Epidermal melanocyte (primary cell): ENCODE measurements around the gene S100B.

ENCODE experiments used
- DNase-seq: peaks from one replicate; pipeline ENCODE4 v3.0.0; 2011; ENCODE audit warnings: low spot score; ENCODE audit not compliant: insufficient read length

The S100B gene

DNA sequence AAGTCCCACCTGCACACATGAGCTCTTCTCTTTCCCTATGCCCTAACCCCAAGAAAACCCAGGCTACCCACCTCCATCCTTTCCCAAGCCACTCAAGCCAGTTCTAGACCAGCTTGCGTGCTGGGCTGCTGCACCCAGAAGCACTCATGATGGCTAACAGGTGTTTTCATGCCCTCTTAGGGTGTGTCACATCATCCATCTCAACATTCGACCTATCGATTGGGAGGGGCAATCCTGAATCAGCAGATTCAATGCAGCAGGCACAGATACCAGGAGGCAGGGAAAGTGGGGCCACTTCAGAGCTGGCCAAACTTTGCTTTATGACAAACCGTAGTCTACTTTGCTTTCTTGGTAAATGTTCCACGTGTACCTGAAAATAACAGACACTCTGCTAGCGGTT lies 24.0 kb upstream of the S100B start:
- no peak for DNase-seq

GRCh38 chr21:46627726-46628125 lies 22.8 kb upstream of the S100B start:
- no peak for DNase-seq

DNA sequence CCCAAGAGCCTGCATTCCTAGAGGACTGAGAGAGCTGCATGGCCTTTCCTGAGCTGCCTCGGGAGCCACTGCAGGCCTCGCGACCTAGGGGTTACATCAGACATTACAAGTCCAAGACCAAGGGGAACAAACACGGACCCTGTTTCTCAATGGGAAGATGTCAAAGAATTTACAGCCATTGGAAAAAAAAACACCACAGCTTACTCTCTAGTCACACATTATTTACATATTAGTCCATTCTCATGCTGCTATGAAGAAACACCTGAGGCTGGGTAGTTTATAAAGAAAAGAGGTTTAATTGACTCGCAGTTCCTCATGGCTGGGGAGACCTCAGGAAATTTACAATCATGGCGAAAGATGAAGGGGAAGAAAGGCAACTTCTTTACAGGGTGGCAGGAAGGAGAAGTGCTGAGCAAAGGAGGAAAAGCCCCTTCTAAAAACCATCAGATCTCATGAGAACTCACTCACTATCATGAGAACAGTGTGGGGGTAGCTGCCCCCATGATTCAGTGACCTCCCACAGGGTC lies 22.2 kb upstream of the S100B start:
- no peak for DNase-seq

- DNase-seq = no peak
Measured at GRCh38 chr21:46626536-46626935, 21.7 kb upstream of the S100B start.

- DNase-seq = no peak
Measured at GRCh38 chr21:46625759-46626158, 20.9 kb upstream of the S100B start.

DNA sequence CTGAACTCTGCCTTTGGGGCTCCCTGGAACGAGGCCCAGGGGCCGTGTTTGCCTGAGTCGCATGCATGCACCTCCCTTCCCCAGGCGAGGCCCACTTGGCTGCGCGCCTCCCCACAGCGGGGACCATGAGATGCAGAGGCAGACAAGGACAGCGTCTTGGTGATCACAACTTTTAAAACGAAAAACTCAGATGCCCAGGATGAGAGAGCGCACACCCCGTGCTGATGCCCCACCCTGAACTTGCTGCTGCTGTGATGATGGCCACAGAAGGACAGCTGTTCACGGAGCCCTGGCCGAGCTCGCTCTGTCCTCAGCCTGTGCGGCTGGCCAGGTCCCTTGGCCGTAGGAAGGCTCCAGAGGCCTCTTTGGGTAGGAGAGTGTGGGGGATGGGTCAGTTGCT lies 19.2 kb upstream of the S100B start:
- DNase-seq = no peak

- DNase-seq = peak; percentile 55
Measured at GRCh38 chr21:46622226-46622625, 17.3 kb upstream of the S100B start.

- DNase-seq = no peak
Measured at GRCh38 chr21:46621457-46622182, 16.7 kb upstream of the S100B start.

- DNase-seq = no peak
Measured at GRCh38 chr21:46620846-46621245, 16.0 kb upstream of the S100B start.

DNA sequence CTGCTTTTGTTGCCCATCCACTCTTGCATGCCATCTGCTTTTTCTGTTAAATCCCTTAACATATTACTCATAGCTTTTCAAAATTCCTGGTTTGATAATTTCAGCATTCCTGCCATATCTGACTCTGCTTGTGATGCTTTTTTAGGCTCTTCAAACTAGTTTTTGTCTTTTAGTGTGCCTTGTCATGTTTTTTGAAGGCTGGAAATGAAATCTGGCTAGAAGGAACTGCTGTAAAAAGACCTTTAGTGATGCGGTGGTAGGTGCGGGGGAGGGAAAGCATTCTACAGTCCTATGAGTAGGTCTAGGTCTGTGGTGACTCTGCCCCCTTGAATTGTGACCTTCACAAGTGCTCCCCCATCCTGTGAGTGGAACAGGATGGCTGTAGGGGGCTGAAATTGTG lies 15.0 kb upstream of the S100B start:
- no peak for DNase-seq

DNA sequence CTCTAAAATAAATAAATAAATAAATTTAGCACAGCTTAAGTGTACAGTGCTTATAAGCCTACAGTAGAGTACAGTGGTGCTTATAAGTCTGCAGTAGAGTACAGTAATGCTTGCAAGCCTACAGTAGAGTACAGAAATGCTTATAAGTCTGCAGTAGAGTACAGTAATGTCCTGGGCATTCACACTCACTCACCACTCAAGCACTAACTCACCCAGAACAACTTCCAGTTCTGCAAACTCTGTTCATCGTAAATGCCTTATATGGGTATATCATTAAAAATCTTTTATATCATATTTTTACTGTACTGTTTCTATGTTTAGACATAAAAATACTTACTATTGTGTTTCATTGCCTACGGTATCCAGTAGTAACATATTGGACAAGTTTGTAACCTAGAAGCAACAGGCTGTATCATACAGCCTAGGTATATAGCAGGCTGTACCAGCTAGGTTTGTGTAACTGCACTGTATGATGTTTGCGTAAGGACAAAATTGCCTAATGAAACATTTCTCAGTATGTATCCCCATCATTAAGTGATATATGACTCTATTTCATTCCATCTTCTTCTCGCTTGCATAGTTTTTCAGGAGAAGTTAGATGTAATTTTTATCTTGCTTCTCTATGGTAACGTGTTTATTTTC lies 14.0 kb upstream of the S100B start:
- no peak for DNase-seq

- no peak for DNase-seq
Measured at GRCh38 chr21:46617267-46618051, 12.6 kb upstream of the S100B start.

GRCh38 chr21:46616656-46617055 lies 11.8 kb upstream of the S100B start:
- DNase-seq = no peak

- no peak for DNase-seq
Measured at GRCh38 chr21:46616050-46616449, 11.2 kb upstream of the S100B start.

DNA sequence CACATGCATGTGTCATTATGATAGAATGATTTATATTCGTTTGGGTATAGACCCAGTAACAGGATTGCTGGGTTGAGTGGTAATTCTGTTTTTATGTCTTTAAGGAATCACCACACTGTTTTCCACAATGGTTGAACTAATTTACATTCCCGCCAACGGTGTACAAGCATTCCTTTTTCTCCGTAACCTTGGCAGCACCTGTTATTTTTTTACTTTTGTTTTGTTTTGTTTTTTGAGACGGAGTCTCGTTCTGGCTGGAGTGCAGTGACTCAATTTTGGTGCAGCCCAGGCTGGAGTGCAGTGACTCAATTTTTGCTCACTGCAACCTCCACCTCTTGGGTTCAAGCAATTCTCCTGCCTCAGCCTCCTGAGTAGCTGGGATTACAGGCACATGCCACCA lies 8.5 kb upstream of the S100B start:
- no peak for DNase-seq

- no peak for DNase-seq
Measured at GRCh38 chr21:46610018-46610701, 5.3 kb upstream of the S100B start.

DNA sequence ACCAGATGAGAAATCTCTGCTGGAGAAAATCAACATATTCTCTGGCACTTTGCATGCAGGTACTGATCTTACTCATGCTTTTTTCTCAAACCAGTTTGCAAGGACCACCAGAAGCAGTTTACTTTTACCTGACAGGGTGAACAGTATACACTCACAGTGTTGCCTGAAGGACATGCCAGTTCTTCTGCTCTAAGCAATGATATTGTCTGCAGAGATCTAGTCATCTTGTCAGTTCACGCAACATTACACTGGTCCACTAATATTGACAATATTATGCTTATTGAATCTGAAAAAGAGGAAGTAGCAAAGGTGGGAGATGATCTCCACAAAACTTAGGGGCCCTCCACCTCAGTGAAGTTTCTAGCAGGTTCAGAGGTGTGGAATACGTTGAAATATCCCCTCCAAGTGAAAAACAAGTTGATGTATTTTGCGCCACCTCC lies 3.8 kb upstream of the S100B start:
- DNase-seq = no peak

GRCh38 chr21:46607636-46608035 lies 2.8 kb upstream of the S100B start:
- no peak for DNase-seq

- no peak for DNase-seq
Measured at GRCh38 chr21:46606427-46606813, 1.5 kb upstream of the S100B start.

DNA sequence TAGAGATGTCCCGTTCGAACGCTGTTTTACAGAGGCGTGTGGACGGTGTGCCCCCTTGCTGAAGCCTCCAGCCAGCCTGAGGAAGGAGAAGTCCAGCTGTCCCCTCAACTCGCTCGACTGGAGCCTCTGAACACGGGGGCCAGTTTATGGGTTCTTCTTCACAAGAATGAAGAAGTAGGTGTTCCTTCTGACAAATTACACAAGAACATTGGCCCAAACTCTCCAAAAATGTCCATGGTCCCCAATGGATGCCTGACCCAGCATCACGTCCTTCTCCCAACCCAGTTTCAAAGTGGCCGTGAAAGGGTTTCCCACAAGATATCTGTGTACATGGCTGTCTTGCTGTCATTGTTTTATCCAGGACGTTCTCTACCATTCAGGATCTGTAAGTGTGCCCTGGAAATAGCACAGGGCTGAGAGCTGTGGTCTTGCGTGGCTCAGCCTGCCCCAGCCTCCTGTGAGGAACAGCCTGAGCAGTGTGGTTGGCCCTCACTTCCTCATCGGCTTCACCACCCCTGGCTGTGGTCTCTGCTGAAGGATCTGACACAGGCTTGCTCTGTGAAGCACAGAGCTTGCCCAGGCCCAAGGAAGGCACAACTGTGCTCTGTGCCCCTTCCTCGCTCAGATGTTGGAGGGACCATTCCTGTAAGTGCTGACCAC lies 1.0 kb upstream of the S100B start:
- no peak for DNase-seq

- DNase-seq = no peak
Measured at GRCh38 chr21:46604329-46604974, 430 bp downstream of the S100B start.
